Measurements from ENCODE around the gene MKNK1. TPM values are rescaled to one million over a fixed set of nuclear protein-coding genes. Genes with fewer than 3 reads are reported as not detected.
A peak's percentile ranks its signal among the peaks of the same experiment; 100 is the strongest.

Gene MKNK1
- total and polyA plus RNA-seq, 2 of the 4 experiments (the other 2 are of a cell fraction): 14.3 to 35.2 TPM

GRCh38 chr1:46521414-46521813 is 82.7 kb downstream of the MKNK1 start:
- Histone ChIP-seq H2AK5ac (ENCODE audit: low read depth, low read length) (no peak overlapping the region), H4K20me1 (ENCODE audit: insufficient read depth, low read length) (0 out of 2 replicates have a peak, but pooled peaks cover 3% of the 10 kb centered on the region), H2BK120ac (ENCODE audit: low read depth, low read length) (no peak overlapping the region; the same call in 1 of the 2 replicates), H3K36me3 (ENCODE audit: control insufficient read depth, insufficient read depth, low read length) (no peaks in the 10 kb centered on the region), H3K4me1 (ENCODE audit: control insufficient read depth, insufficient read depth, low read length) (peaks cover 16% of the 10 kb centered on the region), H3K9me3 (ENCODE audit: control insufficient read depth, insufficient read depth, low read length) (no peaks in the 10 kb centered on the region), H3K4me2 (ENCODE audit: low read depth, low read length) (no peak overlapping the region), H2AFZ (replicated peaks; ENCODE audit: low read length, poor library complexity) (no peak overlapping the region), H2BK20ac (ENCODE audit: low read depth, low read length) (no peak overlapping the region), H2AK9ac (replicated peaks; ENCODE audit: low read depth, low read length, poor library complexity) (no peak overlapping the region), H2BK5ac (ENCODE audit: low read depth, low read length, poor library complexity, severe bottlenecking) (no peak overlapping the region), H3K23ac (ENCODE audit: low read depth, low read length) (no peak overlapping the region), H3K9me1 (ENCODE audit: insufficient read depth, low read length) (peaks cover 3% of the 10 kb centered on the region), H3K14ac (replicated peaks; ENCODE audit: low read depth, low read length) (no peak overlapping the region), H3K56ac (ENCODE audit: extremely low read depth, insufficient read depth, low read length) (no peak overlapping the region), H2BK15ac (ENCODE audit: low read depth, low read length) (no peak overlapping the region), H4K5ac (ENCODE audit: low read depth, low read length) (no peak overlapping the region), H3K79me1 (ENCODE audit: low read depth in 1 of 2, low read length in 2 of 2) (no peaks in the 10 kb centered on the region), H3K4me3 (ENCODE audit: insufficient read depth, low read depth, low read length) (no peak overlapping the region), H3K9ac (ENCODE audit: low read depth, low read length) (no peak overlapping the region), H3K27ac (ENCODE audit: insufficient read depth, low read length) (no peak overlapping the region), H4K91ac (ENCODE audit: insufficient read depth, low read depth, low read length) (peak overlapping the region; percentile 15; the same call in 1 of the 2 replicates), H3K4ac (ENCODE audit: low read depth, low read length) (no peak overlapping the region; the same call in 1 of the 2 replicates), H3K27me3 (ENCODE audit: control insufficient read depth, insufficient read depth, low read length) (peaks cover 32% of the 10 kb centered on the region), H4K8ac (ENCODE audit: low read depth in 2 of 2, low read length in 2 of 2) (no peak overlapping the region), H3K18ac (ENCODE audit: low read depth, low read length) (no peak overlapping the region)
- in situ Hi-C loops (cut with MboI; ENCODE audit: low sequenced_read_pairs): no loop called here
- DNase-seq (no peak), ATAC-seq (ENCODE audit: low read depth) (no peak)
- no TSS peak for BruUV-seq (replicated peaks)
- TF ChIP-seq NFE2L2 (IDR thresholded peaks at IDR 0.05; ENCODE audit: low read depth, low read length) (no peak), MAZ (IDR thresholded peaks at IDR 0.05; ENCODE audit: borderline replicate concordance, low read depth, low read length) (no peak), ELK1 (IDR thresholded peaks at IDR 0.05; ENCODE audit: borderline replicate concordance, low read depth, low read length) (no peak)
- no CpG with 5 or more reads among the region's 2 CpGs for WGBS, 2 experiments (ENCODE audit: extremely low coverage in 2 of 2, insufficient read length in 1 of 2)
- intact Hi-C loops (cut with micrococcal nuclease): no loop called here
- dilution Hi-C loops (cut with HindIII; ENCODE audit: low sequenced_read_pairs, unreplicated experiment): no loop called here
- POLR2A ChIA-PET (ENCODE audit: unreplicated experiment): no interaction called here
- CTCF ChIA-PET: no interaction called here

Measured in IMR-90 (cell line).